Measurements from ENCODE around the gene IL27RA.

Gene IL27RA

DNA sequence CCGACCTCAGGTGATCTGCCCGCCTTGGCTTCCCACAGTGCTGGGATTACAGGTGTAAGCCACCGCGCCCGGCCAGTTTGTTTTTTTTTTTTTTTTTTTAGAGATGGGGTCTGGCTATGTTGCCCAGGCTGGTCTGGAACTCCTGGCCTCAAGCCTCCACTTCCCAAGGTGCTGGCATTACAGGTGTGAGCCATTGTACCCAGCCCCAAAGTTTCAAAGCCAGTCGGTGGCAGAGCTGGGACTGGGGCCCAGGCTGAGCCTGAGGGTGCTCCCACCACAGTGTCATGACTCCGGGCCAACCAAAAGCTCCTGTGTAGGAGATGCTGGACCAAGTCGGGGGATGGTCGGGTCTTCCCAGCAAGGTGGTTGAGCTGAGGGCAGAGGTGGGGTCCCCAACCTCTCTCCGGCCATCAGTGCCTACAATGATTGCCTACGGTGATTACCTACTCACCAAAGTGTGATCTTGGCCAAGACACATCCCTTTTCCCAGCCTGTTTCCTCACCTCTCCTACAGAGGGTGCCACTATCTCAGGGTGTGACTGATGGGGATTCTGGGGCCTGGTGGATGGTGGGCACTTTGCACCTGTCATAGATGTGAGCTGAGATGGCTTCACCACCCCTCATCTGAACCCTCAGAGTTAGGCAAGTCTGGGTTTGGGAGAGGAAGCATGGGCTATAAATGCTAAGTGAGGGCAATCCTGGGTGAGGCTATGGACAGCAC is 64.9 kb downstream of the IL27RA start:
- H3K27ac ChIP-seq (ENCODE audit: insufficient read depth, low read depth, low read length, poor library complexity, severe bottlenecking) = no peak overlapping the region
- peaks cover 3% of the 10 kb centered on the region for H3K9me3 ChIP-seq (ENCODE audit: control insufficient read depth, low read length)
- WGBS, 2 experiments = 93 to 95% methylated on average over 11 of the region's 11 CpGs
- H3K36me3 ChIP-seq (ENCODE audit: control insufficient read depth, insufficient read depth, low read length) = peaks cover 6% of the 10 kb centered on the region
- no peak overlapping the region for H3K4me3 ChIP-seq (ENCODE audit: insufficient read depth, low read depth, low read length)
- H3K27me3 ChIP-seq (ENCODE audit: control insufficient read depth, insufficient read depth, low read length, poor library complexity, severe bottlenecking) = no peaks in the 10 kb centered on the region
- peaks cover 10% of the 10 kb centered on the region for H3K4me1 ChIP-seq (ENCODE audit: control insufficient read depth, insufficient read depth, low read length)

GRCh38 chr19:14097532-14098151 is 66.1 kb downstream of the IL27RA start:
- Histone ChIP-seq H3K4me1 (ENCODE audit: control insufficient read depth, insufficient read depth, low read length) (no peaks in the 10 kb centered on the region), H3K27me3 (ENCODE audit: control insufficient read depth, insufficient read depth, low read length, poor library complexity, severe bottlenecking) (no peaks in the 10 kb centered on the region), H3K4me3 (ENCODE audit: insufficient read depth, low read depth, low read length) (no peak overlapping the region), H3K27ac (ENCODE audit: insufficient read depth, low read depth, low read length, poor library complexity, severe bottlenecking) (no peak overlapping the region), H3K9me3 (ENCODE audit: control insufficient read depth, low read length) (peaks cover 3% of the 10 kb centered on the region), H3K36me3 (ENCODE audit: control insufficient read depth, insufficient read depth, low read length) (peaks cover 6% of the 10 kb centered on the region)
- 88 to 89% methylated on average over 21 of the region's 21 CpGs for WGBS, 2 experiments

DNA sequence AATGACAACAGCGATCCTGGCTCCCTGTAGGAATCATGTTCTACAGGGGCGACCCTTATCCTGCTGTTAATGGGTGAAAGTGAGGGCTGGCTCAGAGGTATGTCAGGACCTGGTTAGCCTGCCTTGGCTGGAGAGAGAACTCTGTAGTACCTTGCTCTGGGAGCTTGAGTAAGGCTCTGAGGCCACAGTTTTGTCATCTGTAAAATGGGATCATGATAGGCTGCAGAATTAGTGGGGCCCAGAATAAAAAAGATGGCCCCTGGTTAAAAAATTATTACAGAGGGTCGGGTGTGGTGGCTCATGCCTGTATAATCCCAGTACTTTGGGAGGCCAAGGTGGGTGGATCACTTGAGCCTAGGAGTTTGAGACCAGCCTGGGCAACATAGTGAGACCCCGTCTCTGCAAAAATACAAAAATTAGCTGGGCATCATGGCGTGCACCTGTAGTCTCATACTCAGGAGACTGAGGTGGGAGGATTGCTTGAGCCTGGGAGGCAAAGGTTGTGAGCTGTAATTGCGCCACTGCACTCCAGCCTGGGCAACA is 69.5 kb downstream of the IL27RA start:
- H3K4me1 ChIP-seq (ENCODE audit: control insufficient read depth, insufficient read depth, low read length) = no peaks in the 10 kb centered on the region
- 91 to 92% methylated on average over 6 of the region's 6 CpGs for WGBS, 2 experiments
- no peaks in the 10 kb centered on the region for H3K9me3 ChIP-seq (ENCODE audit: control insufficient read depth, low read length)
- no peaks in the 10 kb centered on the region for H3K27me3 ChIP-seq (ENCODE audit: control insufficient read depth, insufficient read depth, low read length, poor library complexity, severe bottlenecking)
- no peak overlapping the region for H3K27ac ChIP-seq (ENCODE audit: insufficient read depth, low read depth, low read length, poor library complexity, severe bottlenecking)
- peaks cover 6% of the 10 kb centered on the region for H3K36me3 ChIP-seq (ENCODE audit: control insufficient read depth, insufficient read depth, low read length)
- H3K4me3 ChIP-seq (ENCODE audit: insufficient read depth, low read depth, low read length) = no peak overlapping the region

DNA sequence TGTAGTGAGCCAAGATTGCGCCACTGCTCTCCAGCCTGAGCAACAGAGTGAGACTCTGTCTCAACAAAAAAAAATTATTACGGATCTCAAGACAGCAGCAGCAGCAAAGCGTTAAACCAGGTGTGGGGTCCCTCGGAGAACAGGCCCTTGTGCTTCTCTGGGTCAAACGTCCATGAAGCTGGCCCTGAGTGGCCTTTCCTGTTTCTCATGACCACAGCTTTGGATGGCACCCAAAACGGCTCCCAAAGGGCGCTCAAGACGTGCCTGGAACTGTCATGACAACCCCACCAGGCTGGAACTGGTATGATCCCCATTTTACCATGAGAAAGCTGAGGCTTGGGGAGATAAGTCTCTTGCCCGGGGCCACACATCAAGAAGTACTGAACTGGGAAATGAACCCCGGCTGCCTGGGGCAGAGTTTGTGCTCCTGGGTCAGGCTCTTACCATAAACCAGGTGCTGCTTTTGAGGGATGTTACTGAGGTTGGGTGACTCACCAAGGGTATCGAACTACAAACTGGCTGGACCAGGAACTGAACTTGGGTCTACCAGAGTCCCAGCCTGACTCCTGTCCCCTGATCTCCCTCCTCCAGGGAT is 70.6 kb downstream of the IL27RA start:
- WGBS, 2 experiments = 94 to 95% methylated on average over 11 of the region's 11 CpGs
- Histone ChIP-seq H3K9me3 (ENCODE audit: control insufficient read depth, low read length) (no peaks in the 10 kb centered on the region), H3K36me3 (ENCODE audit: control insufficient read depth, insufficient read depth, low read length) (no peaks in the 10 kb centered on the region), H3K27me3 (ENCODE audit: control insufficient read depth, insufficient read depth, low read length, poor library complexity, severe bottlenecking) (no peaks in the 10 kb centered on the region), H3K27ac (ENCODE audit: insufficient read depth, low read depth, low read length, poor library complexity, severe bottlenecking) (no peak overlapping the region), H3K4me1 (ENCODE audit: control insufficient read depth, insufficient read depth, low read length) (no peaks in the 10 kb centered on the region), H3K4me3 (ENCODE audit: insufficient read depth, low read depth, low read length) (no peak overlapping the region)

DNA sequence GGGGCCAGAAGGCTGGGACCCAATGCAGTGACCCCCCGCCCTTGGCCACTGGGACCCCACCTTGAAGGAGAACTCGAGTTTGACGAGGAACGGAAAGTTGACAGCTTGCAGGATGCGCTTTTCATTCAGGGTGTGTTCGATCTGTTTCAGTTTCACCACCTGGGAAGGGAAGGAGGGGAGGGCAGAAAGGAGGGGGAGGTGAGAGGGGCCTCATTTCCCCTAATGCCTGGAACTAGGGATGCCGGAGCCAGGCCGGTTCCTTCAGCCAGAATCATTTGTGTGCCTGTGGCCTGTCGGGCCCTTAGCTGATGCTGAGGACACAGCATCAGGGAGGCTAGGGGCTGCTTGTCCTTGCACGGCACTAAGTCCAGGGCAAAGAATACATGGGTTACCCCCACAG is 71.2 kb downstream of the IL27RA start:
- WGBS, 2 experiments = 95 to 96% methylated on average over 10 of the region's 10 CpGs
- no peak overlapping the region for H3K4me3 ChIP-seq (ENCODE audit: insufficient read depth, low read depth, low read length)
- no peaks in the 10 kb centered on the region for H3K36me3 ChIP-seq (ENCODE audit: control insufficient read depth, insufficient read depth, low read length)
- no peaks in the 10 kb centered on the region for H3K27me3 ChIP-seq (ENCODE audit: control insufficient read depth, insufficient read depth, low read length, poor library complexity, severe bottlenecking)
- H3K4me1 ChIP-seq (ENCODE audit: control insufficient read depth, insufficient read depth, low read length) = no peaks in the 10 kb centered on the region
- no peaks in the 10 kb centered on the region for H3K9me3 ChIP-seq (ENCODE audit: control insufficient read depth, low read length)
- no peak overlapping the region for H3K27ac ChIP-seq (ENCODE audit: insufficient read depth, low read depth, low read length, poor library complexity, severe bottlenecking)

All from ectodermal cell (in vitro differentiated cells).